NCI-H524 (cell line): ENCODE results near the gene OSBPL1A.
"Not testable (repeated sequence)": the region's sequence is repeated elsewhere in the genome, so short reads cannot be mapped to it uniquely, and the experiment has no call there.

Experiments used
- DNase-seq, 2 experiments: peaks; one replicate each; lab custom pipeline; 2025; lab: John Stamatoyannopoulos, UW

Gene OSBPL1A

DNA sequence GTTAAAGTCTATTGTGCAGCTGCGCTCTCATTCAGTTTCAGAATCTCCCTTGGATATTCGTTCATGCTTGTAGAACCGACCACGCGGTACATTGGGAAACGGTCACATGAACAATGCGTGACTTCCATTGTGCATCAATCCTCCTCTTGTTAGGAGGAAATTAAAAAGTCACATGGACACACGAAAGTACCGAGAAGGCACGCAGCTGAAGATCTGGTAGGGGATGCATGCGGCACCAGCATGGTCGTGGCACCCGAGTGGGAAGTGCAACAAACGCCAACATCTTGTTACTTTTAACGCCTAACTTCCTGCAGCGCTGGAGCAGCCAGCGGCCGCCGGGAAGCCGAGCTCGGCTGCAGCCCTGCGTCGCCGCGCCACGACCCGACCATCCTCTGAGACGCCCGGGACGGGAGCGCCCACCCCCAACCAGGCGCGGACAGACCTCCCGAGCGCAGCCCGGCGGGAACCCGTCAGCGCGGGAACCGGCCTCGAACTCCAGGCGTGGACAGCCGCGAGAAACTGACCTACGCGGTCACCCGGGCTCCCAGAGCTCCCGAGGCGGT lies 412 bp downstream of the OSBPL1A start:
- peak; percentile 53 to 79 for DNase-seq

DNA sequence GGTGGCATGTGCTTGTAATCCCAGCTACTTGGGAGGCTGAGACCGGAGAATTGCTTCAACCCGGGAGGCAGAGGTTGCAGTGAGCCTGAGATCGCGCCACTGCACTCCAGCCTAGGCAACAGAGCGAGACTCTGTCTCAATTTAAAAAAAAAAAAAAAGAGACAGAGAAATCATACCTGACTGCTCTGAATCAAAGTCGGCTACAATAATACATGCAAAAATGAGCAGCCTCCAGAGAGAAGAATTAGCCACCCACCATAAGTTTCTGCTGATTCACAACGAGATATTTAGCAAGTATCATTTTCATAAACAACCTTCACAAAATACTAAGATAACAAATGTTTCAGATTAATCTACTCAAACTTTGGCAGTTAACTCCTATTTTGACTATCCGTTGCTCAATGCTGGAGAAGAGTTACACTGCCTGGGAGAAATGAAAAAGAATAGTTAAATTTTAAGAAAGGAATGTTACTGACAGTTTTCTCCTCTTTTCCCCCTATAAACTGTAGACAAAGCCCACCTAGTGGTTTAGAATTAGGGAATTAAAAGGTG lies 1.5 kb downstream of the OSBPL1A start:
- no peak for DNase-seq

- DNase-seq, result peak in 1 of 2 experiments; percentile 8
Measured at GRCh38 chr18:24395049-24395795, 2.4 kb downstream of the OSBPL1A start.

DNA sequence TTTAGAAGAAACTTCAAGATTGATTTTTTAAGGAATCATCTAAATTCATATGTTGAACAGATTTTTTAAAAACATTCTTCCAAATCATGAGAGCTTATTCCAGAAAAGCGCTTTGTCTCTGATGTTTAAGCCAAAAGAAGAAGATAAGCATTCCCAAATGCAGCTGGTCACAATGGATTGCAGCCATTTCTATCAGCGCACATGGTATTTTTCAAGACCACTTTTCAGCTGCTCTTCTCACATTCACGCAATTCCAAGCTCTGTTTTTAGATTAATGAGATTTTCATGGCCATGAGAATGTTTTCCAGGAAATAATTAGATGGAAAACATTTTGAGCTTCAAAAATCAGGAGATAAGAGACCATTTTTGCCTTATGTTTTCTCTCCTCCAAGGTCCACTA lies 8.7 kb downstream of the OSBPL1A start:
- DNase-seq, result no peak

DNA sequence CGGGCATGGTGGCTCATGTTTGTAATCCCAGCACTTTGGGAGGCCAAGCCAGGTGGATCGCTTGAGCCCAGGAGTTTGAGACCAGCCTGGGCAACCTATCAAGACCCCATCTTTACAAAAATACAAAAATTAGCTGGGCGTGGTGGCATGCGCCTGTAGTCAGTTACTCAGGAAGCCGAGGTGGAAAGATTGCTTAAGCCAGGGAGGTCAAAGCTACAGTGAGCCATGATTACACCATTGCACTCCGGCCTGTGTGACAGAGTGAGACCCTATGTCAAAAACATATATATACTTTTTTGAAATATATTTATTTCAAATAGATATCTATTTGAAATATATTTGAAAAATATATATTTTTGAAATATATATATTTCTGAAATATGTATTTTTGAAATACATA lies 10.9 kb downstream of the OSBPL1A start:
- DNase-seq, result no peak

DNA sequence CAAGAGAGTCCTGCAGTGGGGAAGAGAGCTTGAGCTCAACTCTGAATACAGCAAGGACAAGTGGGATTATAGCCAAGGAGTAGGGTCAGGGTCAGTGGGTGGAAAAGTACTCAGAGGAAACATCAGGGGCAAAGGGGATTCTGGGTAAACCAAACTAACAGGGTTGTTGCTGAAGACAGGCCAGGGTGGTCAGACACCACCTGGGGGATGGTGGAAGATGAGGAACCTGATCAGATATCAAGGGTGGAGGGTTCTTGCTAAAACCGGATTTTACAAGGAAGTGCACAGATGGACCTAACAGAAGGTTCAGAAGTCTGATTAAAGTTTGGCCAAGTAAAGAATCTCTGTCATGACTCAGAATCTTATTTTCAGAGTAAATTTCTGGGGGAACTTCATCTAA lies 16.5 kb downstream of the OSBPL1A start:
- DNase-seq, result peak in 1 of 2 experiments; percentile 42

GRCh38 chr18:24380163-24380747 lies 17.4 kb downstream of the OSBPL1A start:
- DNase-seq, result no peak

DNA sequence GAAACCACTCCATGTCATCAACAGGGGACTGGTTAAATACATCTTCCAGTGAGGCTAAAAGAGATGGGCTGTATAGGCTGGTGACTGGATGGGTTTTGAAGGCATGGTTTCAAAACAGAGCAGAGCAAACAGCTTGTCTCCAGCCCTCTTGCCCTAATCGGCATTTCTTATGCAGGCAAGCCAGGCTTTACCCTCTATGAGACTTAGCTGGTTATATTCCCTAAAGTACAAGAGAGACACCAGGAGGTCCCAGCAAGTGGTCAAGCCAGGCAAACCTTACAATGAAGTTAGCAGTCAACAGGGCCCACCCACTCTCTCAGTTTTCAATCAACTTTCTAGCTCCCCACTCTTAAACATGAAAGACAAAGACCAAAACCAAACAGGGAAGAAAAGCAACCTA lies 19.0 kb downstream of the OSBPL1A start:
- no peak for DNase-seq

- not testable (repeated sequence) for DNase-seq
Measured at GRCh38 chr18:24376531-24376930, 21.1 kb downstream of the OSBPL1A start.

DNA sequence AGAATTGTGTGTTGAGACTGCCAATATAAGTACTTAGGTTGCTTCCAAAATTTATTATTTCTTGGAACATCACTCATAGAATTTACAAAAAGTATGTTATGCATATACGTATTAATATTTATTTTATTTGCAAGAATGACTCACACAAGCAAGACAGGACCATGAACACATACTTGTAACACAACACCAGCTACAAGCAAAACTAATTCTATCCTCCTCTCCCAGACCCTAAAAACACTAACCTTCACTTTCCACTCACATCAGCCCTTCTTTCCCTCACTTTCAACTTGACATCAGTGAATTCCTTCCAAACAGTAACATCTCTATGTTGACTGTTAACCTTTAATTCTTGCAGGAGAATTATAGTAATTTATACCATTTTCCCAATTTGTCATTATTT lies 24.3 kb downstream of the OSBPL1A start:
- DNase-seq, result no peak

GRCh38 chr18:24372279-24372872 lies 25.2 kb downstream of the OSBPL1A start:
- DNase-seq, result no peak

DNA sequence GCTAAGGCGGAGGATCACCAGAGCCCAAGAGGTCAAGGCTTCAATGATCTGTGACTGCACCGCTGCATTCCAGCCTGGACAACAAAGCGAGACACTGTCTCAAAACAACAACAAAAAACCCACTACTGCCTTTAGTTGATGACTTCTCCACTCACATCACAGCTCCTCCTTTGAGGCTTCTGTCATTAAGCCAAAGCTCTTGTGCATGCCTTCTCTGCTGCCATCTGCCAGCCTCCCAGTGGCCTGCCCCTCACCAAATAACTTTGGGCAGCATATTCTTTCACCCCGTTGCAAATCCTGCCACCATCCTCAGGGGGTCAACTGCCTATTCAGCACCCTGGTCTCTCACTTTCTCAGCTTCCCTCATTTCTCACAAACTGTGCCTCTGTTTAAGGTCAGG lies 27.5 kb downstream of the OSBPL1A start:
- DNase-seq, result peak in 1 of 2 experiments; percentile 53

DNA sequence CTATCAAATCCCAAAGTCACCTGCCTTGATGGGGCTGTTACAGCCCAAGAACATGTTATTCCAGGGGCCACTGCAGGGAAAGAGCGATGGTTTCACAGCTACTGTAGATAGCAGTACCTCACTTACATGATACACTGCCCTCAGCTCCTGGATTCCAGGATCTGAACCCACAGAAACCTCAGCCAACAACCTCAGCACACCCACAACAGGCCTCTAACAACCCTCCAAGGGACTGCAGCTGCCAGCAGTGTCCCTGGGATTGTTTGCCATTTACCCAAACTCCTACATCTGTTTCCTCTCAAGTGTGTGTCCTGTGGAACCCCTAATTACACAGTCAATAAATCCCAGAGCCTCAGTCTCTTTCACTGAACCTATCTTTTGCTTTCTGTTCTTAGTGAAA lies 28.2 kb downstream of the OSBPL1A start:
- peak in 1 of 2 experiments; percentile 27 for DNase-seq

DNA sequence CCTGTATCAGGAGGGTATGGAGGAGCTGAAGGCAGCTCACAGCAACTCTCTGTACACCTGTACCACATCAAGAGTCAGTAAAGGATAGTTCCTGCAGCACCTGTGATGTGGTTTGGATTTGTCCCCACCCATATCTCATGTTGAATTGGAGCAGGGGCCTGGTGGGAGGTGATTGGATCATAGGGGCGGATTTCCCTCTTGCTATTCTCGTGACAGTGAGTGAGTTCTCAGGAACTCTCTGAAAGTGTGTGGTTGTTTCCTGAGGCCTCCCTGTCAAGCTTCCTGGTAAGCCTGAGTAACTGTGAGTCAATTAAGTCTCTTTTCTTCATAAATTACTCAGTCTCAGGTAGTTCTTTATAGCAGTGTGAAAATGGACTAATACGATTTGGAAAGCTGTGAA lies 28.9 kb downstream of the OSBPL1A start:
- DNase-seq, result no peak

DNA sequence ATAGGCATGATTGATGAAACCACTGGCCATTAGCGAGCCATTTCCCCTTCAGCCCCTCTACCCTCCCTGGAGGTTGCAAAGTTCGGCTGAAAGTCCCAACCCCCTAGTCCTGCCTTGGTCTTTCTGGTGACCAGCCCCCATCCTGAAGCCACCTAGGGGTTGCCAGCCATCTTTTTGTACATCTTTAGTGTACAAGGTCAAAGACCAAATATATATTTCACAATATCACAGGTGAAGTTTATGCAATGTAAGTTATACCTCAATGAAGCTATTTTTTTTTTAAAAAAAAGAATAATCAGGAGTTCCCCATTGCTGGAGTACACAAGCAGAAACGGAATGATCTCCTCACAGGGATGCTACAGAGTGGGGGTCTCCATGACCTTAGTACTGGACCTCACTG lies 31.3 kb downstream of the OSBPL1A start:
- DNase-seq, result no peak

DNA sequence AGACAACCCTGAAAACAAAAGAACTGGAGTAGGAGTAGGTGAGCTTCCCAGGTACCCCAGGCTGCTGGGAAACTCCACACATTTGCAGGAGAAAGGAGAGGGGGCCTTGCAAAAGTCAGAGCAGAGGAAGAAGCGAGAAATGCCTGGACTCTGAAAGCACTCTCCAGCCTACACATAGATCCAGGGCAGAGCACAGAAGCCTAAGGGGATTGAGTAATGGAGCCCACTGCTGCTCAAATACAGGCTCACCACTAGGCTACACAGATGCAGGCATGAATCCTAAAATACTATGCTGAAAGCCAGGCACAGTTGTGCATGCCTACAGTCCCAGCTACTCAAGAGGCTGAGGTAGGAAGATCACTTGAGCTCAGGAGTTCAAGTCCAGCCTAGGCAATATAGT lies 33.4 kb downstream of the OSBPL1A start:
- no peak for DNase-seq

DNA sequence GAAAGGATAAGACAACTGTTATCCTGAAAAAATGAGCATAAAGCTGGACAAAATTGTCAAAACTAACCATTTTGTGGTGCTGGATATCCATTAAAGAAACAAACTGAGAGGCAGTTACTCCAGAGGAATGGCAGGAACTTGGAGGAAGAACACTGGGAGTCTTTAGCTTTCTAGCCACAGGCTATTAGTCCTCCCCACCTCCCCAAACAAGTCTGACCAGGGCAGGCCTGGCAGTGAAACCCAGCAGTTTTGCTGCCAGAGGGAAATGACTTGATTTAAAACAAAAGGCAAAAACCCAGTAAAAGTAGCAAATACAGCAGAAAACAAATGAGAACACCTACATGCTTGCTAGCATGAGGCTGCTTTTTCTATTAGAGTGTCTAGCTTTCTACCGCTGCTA lies 34.9 kb downstream of the OSBPL1A start:
- DNase-seq, result no peak

DNA sequence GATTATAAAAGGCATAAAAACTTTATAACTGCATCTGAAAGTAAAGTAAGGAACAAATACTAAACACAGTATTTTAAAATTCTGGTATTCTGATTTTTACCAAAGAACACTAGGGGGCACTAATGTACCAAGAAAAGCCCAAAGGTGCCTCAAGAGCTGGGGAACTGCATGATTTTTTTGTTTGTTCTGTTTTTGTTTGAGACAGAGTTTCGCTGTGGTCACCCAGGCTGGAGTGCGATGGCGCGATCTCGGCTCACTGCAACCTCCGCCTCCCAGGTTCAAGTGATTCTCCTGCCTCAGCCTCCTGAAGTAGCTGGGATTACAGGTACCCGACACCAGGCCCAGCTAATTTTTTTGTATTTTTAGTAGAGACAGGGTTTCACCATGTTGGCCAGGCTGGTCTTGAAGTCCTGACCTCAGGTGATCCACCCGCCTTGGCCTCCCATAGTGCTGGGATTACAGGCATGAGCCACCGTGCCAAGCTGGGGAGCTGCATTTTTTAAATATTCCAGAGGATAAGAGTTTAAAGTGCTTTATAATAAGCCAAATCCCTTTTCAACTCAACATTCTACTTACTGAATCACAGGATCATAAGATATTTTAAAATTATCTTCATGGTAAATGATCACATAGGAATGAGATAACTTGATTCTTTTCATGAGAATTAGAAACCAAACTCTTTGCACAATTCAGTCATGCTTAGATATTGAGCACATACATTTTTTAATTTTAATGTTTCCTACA lies 37.7 kb downstream of the OSBPL1A start:
- peak in 1 of 2 experiments; percentile 59 for DNase-seq

DNA sequence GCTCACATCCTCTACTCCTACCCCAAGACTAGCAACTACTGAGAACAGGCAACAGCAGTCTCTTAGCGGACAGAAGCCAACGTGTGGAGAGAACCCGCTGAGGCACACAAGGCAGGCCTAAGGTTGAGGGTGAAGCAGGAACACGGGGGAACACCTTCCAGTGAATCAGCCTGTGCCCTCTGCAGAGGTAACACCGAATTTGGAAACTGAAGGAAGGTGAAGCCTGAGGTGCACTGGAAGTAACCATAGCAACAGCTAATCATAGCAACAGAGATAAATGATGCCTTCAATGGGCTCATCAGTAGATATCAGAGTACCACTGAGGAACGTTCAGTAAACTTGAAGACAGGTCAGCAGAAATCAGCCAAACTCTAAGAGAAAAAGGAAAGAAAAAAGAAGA lies 43.3 kb downstream of the OSBPL1A start:
- DNase-seq, result no peak

GRCh38 chr18:24346254-24346653 lies 51.4 kb downstream of the OSBPL1A start:
- no peak for DNase-seq

GRCh38 chr18:24344509-24344908 lies 53.1 kb downstream of the OSBPL1A start:
- no peak for DNase-seq

DNA sequence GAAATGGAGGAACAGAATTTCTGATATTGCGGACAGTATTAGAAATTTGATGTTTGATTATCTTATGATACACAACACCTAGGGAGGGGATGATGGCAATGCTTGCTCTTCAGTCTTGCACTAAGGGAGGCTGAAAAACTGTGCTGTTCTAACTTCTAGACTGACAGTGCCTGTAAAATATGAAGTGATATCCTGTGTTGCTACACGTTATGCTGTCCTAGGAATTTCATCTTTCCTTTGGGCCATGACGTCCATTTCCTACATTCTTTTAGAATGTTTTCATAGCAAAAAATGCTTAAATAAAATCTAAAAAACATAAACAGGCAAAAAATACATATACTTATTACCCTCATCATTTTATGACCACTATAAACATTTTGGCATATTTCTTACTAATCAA lies 55.3 kb downstream of the OSBPL1A start:
- DNase-seq, result no peak
